Adrenal gland (tissue), 5 donors: ENCODE measurements around the gene ITGA2.

Experiments used
- POLR2A ChIP-seq, 2 donors: fragments of 450-650 bp; IDR thresholded peaks; one replicate each; pipeline ENCODE4 v1.6.1; 2017; ENCODE audit warnings: antibody characterized with exemption in 2 of 2, mild to moderate bottlenecking in 2 of 2, moderate library complexity in 1 of 2
- TF ChIP-seq, protein P1 (sequence below), 6 experiments: fragments of 450-650 bp in 4 of 6; fragments of 200-600 bp in 2 of 6; sonication (generic) in 1 of 6; IDR thresholded peaks; 1 replicate in 5 of 6; 2 replicates in 1 of 6; pipeline versions ENCODE4 v1.5.1 to v1.8.0; 2016 to 2021; ENCODE audit warnings: antibody characterized with exemption in 6 of 6, mild to moderate bottlenecking in 2 of 6, moderate library complexity in 1 of 6
- donor health status: DM: no; HTN: no; CAD: no.

DNA sequence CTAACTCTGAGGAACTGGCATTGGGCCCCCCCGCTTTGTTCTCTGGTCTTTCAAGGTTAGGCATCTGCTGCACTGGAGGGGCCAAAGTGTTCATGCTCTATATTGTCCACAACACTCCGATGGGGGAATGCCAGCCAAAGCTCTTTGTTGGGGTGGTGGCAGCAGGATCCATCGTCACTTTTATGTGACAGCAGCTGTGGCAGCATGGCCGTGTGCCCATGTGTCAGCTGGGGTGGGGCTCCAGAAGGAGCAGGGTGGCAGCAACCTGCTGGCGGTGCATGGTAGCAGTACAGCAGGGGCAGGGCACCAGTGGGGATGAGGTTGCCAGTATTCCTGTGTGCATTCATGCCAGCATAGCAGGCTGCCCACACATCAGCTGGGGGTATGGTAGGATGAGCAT lies 28.2 kb downstream of the ITGA2 start:
- no peak for TF ChIP-seq POLR2A (IDR thresholded peaks at IDR 0.05)
- TF ChIP-seq, protein P1, sequence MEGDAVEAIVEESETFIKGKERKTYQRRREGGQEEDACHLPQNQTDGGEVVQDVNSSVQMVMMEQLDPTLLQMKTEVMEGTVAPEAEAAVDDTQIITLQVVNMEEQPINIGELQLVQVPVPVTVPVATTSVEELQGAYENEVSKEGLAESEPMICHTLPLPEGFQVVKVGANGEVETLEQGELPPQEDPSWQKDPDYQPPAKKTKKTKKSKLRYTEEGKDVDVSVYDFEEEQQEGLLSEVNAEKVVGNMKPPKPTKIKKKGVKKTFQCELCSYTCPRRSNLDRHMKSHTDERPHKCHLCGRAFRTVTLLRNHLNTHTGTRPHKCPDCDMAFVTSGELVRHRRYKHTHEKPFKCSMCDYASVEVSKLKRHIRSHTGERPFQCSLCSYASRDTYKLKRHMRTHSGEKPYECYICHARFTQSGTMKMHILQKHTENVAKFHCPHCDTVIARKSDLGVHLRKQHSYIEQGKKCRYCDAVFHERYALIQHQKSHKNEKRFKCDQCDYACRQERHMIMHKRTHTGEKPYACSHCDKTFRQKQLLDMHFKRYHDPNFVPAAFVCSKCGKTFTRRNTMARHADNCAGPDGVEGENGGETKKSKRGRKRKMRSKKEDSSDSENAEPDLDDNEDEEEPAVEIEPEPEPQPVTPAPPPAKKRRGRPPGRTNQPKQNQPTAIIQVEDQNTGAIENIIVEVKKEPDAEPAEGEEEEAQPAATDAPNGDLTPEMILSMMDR (IDR thresholded peaks at IDR 0.05), result no peak
